HG03108 (cell line): ENCODE measurements around the gene FBXL12.
"Not testable (repeated sequence)": the region's sequence is repeated elsewhere in the genome, so short reads cannot be mapped to it uniquely, and the experiment has no call there.

Source experiments
- ATAC-seq: cut with Tn5 transposase; IDR thresholded peaks from one replicate; pipeline ENCODE4 v1.9.1; 2021; ENCODE audit warnings: moderate library complexity; ENCODE audit not compliant: unreplicated experiment

FBXL12 gene

GRCh38 chr19:9793071-9793591, 25.7 kb downstream of the FBXL12 start:
- no peak for ATAC-seq

- ATAC-seq = peak; percentile 39
Observed at GRCh38 chr19:9792206-9793070, 26.4 kb downstream of the FBXL12 start.

- ATAC-seq = peak; percentile 31
Observed at GRCh38 chr19:9791552-9792205, 27.2 kb downstream of the FBXL12 start.

GRCh38 chr19:9791073-9791367, 27.9 kb downstream of the FBXL12 start:
- not testable (repeated sequence) for ATAC-seq

GRCh38 chr19:9789579-9789978, 29.3 kb downstream of the FBXL12 start:
- not testable (repeated sequence) for ATAC-seq

- no peak for ATAC-seq
Observed at GRCh38 chr19:9789066-9789465, 29.8 kb downstream of the FBXL12 start.

GRCh38 chr19:9788604-9789003, 30.3 kb downstream of the FBXL12 start:
- ATAC-seq = not testable (repeated sequence)

- ATAC-seq = no peak
Observed at GRCh38 chr19:9786819-9787218, 32.1 kb downstream of the FBXL12 start.

GRCh38 chr19:9786342-9786741, 32.5 kb downstream of the FBXL12 start:
- ATAC-seq = no peak

GRCh38 chr19:9785367-9786331, 33.2 kb downstream of the FBXL12 start:
- ATAC-seq = peak; percentile 70

- not testable (repeated sequence) for ATAC-seq
Observed at GRCh38 chr19:9784163-9784496, 34.7 kb downstream of the FBXL12 start.

GRCh38 chr19:9782338-9782737, 36.5 kb downstream of the FBXL12 start:
- ATAC-seq = no peak

GRCh38 chr19:9768175-9769112, 50.4 kb downstream of the FBXL12 start, which contains the start of gene ZNF846:
TSS of gene ZNF846 (minus strand) at chr19:9768738. CDS start at chr19:9764950, 3,788 bp downstream.
- peak; percentile 98 for ATAC-seq
